NCI-H526 (cell line): ENCODE measurements around the gene ATAD3B.
"Not testable (repeated sequence)": the region's sequence is repeated elsewhere in the genome, so short reads cannot be mapped to it uniquely, and the experiment has no call there.

ENCODE experiments used
- DNase-seq, 2 experiments: peaks; one replicate each; lab custom pipeline; 2025; lab: John Stamatoyannopoulos, UW

ATAD3B gene

DNA sequence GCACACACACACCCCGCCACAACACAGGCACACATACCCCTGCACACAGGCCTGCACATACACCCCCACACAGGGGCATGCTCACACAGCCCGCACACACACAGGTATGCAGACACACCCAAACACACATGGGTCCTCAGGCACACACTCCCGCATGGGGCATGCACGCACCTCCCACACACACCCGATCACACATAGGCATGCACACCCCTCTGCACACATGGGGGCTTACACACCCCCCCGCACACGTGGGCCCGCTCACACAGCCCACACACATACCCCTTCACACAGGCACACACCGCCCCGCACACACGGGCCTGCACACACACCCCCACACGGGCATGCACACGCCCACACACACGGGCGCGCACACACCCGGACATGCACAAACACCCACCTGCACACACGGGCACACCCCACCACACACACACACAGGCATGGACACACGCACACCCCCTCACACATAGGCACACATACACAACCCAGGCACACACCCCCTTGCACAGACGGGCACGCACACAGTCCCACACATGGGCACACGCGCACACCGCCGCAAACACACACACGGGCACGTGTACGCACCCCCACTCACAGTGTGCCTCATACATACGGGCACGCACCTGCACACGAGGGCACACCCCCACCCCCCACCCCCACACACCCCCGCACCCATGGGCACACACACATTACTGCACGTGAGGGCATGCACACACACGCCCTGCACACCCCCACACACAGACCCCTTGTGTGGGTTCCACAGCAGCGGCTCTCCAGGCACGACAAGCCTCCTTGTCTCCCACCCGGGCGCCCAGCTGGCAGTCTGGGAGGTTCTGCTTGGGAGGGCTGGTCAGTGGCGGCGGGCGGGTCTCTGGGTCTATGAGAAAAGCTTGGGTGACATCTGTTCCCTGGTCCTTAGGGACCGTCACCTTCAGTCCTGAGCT lies 8.3 kb downstream of the ATAD3B start:
- DNase-seq, result no peak

- not testable (repeated sequence) for DNase-seq
Measured at GRCh38 chr1:1480488-1480867, 8.9 kb downstream of the ATAD3B start.

DNA sequence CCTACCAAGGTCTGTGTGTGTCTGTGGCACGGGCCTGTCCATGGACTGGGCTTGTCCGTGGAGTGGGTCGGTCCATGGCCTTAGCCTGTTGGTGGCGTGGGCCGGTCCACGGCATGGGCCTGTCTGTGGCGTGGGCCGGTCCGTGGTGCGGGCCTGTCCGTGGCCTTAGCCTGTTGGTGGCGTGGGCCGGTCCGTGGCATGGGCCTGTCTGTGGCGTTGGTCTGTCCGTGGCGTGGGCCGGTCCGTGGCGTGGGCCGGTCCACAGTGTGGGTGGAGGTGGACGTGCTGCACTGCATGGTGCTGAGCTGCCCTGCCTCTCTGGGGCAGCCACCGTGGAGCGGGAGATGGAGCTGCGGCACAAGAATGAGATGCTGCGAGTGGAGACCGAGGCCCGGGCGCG lies 10.2 kb downstream of the ATAD3B start:
- DNase-seq, result not testable (repeated sequence)

DNA sequence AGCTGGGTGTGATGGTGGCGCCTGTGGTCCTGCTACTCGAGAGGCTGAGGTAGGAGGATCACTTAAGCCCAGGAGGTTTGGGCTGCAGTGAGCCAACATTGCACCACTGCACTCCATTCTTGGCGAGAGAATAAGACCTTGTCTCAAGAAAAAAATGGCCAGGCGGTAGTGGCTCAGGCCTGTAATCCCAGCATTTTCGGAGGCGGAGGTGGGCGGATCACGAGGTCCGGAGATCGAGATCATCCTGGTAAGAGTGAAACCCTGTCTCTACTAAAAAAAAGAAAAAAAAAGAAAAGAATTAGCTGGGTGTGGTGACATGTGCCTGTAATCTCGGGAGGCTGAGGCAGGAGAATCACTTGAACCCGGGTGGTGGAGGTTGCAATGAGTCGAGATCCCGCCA lies 11.3 kb downstream of the ATAD3B start:
- DNase-seq, result no peak

DNA sequence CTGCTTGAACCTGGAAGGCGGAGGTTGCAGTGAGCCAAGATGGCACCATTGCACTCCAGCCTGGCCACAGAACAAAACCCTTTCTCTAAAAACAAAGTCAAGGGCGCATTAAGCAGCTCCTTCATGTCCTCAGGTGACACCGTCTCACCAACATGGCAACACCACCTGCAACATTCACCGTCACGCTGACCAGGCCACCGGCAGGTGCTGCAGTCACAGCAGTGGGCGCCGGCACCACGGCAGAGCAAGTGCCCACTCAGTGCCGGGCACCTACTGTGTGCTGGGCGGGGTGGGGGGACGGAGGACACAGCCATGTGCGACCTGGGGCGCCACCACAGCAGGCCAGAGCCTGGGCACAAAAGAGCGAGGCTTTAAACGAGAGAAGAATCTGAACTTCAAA lies 12.1 kb downstream of the ATAD3B start:
- DNase-seq, result no peak

DNA sequence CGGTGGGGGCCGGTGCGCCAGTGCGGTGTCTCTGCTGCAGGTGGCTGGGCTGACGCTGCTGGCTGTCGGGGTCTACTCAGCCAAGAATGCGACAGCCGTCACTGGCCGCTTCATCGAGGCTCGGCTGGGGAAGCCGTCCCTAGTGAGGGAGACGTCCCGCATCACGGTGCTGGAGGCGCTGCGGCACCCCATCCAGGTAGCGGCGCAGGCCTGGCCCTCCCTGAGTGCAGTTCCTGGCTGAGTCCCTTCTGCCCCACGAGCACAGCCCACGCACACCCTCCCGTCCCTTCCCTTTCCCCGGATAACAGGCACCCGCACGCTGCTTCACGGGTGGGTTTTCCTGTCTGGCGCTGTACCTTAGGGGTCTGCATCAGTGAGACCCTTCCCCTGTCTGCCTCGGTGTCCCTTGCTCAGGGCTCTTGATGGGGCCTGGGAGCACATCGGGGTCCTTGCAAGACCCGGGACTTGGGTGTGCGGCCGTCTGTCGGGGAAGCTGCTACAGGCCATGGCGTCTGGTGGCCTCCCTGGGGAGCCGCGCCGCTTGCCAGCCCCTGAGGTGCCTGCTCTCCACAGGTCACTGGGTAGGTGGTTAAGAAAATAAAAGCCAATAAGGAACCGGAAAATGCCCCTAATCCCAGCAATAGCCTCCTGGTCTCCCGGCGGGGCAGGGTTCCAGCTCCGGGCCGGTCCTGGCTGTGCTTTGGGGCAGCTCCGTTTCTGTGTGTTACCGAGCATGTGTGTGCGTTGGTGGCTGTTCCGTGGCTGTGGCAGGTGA lies 13.6 kb downstream of the ATAD3B start:
- DNase-seq, result not testable (repeated sequence)

- DNase-seq, result not testable (repeated sequence)
Measured at GRCh38 chr1:1485755-1486317, 14.3 kb downstream of the ATAD3B start.

DNA sequence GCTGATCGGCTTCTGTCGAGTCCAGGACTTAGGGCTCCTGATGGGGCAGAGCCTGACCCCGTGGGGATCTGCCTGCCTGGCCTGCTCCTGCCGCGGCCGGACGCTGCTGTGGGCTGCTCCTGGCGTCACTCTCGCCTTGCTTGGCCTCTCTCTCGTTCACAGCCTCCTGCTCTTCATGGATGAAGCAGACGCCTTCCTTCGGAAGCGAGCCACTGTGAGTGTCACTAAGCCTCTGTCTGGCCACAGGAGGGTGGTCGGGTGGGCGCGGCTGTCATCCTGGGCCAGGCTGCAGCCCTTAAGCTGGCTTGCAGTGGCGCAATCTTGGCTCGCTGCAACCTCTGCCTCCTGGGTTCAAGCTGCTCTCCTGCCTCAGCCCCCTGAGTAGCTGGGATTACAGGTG lies 16.1 kb downstream of the ATAD3B start:
- no peak for DNase-seq

- DNase-seq, result no peak
Measured at GRCh38 chr1:1489231-1489630, 17.7 kb downstream of the ATAD3B start.

DNA sequence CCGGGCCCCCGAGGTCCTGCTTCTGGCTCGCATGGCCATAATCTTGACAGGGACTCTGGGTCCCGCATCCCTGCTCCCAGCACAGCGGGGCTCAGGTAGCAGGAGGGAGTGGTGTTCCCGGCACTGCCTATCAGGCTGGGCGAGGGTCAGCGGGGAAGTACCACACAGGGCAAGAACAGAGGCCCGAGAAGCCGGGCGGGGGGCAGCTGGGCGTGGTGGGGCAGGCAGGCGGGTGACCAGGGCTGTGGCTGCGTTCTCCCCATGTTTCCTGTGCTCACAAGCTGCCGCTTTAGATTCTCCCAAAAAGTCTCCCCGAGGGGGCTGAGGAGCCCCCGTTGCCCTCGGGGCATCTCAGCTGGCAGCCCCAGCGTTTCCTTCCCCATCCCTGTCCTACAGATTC lies 18.3 kb downstream of the ATAD3B start:
- no peak for DNase-seq

- no peak for DNase-seq
Measured at GRCh38 chr1:1490633-1491230, 19.2 kb downstream of the ATAD3B start.

GRCh38 chr1:1491601-1492000 lies 20.0 kb downstream of the ATAD3B start:
- no peak for DNase-seq

DNA sequence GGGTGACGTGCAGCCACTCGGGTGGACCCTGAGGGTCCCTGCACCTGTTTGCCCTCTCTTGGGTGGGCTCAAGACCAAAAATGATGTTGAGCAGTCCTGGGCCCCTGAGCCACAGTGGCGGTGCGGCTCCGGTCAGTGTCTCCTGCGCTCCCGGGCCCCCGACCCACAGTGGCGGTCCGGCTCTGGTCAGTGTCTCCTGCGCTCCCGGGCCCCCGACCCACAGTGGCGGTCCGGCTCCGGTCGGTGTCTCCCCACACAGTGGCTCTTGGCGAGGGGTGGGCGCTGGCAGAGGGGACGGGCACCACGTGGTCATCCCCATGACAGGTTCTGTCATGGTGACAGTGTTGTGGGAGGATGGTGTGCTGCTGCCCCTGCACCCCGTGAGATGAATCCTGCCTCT lies 22.7 kb downstream of the ATAD3B start:
- not testable (repeated sequence) for DNase-seq

- DNase-seq, result not testable (repeated sequence)
Measured at GRCh38 chr1:1495461-1495975, 24.0 kb downstream of the ATAD3B start.

- DNase-seq, result peak; percentile 87 to 90
Measured at GRCh38 chr1:1504777-1505365, 33.3 kb downstream of the ATAD3B start.

- peak in 1 of 2 experiments; percentile 54 for DNase-seq
Measured at GRCh38 chr1:1505366-1505798, 33.8 kb downstream of the ATAD3B start.

GRCh38 chr1:1505801-1506200 lies 34.2 kb downstream of the ATAD3B start:
- DNase-seq, result not testable (repeated sequence)

- no peak for DNase-seq
Measured at GRCh38 chr1:1507305-1507704, 35.7 kb downstream of the ATAD3B start.

- DNase-seq, result not testable (repeated sequence)
Measured at GRCh38 chr1:1508775-1509464, 37.4 kb downstream of the ATAD3B start.

- not testable (repeated sequence) for DNase-seq
Measured at GRCh38 chr1:1509465-1509850, 37.9 kb downstream of the ATAD3B start.
